NCI-H146 (cell line): ENCODE results near the gene SHISA6.
"Not testable (repeated sequence)": the region's sequence is repeated elsewhere in the genome, so short reads cannot be mapped to it uniquely, and the experiment has no call there.

Experiments
- DNase-seq: peaks from one replicate; lab custom pipeline; 2025; lab: John Stamatoyannopoulos, UW

SHISA6 gene

GRCh38 chr17:11303773-11304394 is 62.9 kb downstream of the SHISA6 start:
- DNase-seq, result no peak

- DNase-seq, result no peak
These were observed 63.6 kb downstream of the SHISA6 start for GRCh38 chr17:11304568-11304967.

- DNase-seq, result no peak
These were observed 64.5 kb downstream of the SHISA6 start for GRCh38 chr17:11305524-11305923.

- DNase-seq, result no peak
These were observed 67.5 kb downstream of the SHISA6 start for GRCh38 chr17:11308531-11308930.

- no peak for DNase-seq
These were observed 68.0 kb downstream of the SHISA6 start for GRCh38 chr17:11309033-11309432.

- no peak for DNase-seq
These were observed 68.8 kb downstream of the SHISA6 start for GRCh38 chr17:11309850-11310249.

GRCh38 chr17:11316451-11316850 is 75.4 kb downstream of the SHISA6 start:
- not testable (repeated sequence) for DNase-seq

GRCh38 chr17:11318207-11318606 is 77.2 kb downstream of the SHISA6 start:
- no peak for DNase-seq

GRCh38 chr17:11319894-11320293 is 78.9 kb downstream of the SHISA6 start:
- no peak for DNase-seq

GRCh38 chr17:11324021-11324420 is 83.0 kb downstream of the SHISA6 start:
- no peak for DNase-seq

- no peak for DNase-seq
These were observed 83.9 kb downstream of the SHISA6 start for GRCh38 chr17:11324846-11325420.

- no peak for DNase-seq
These were observed 85.5 kb downstream of the SHISA6 start for GRCh38 chr17:11326492-11326891.

- DNase-seq, result no peak
These were observed 87.8 kb downstream of the SHISA6 start for GRCh38 chr17:11328770-11329169.

GRCh38 chr17:11330006-11330405 is 89.0 kb downstream of the SHISA6 start:
- no peak for DNase-seq

GRCh38 chr17:11330826-11331225 is 89.8 kb downstream of the SHISA6 start:
- no peak for DNase-seq

GRCh38 chr17:11331547-11332513 is 90.8 kb downstream of the SHISA6 start:
- no peak for DNase-seq

GRCh38 chr17:11332706-11333105 is 91.7 kb downstream of the SHISA6 start:
- no peak for DNase-seq

GRCh38 chr17:11334493-11334892 is 93.5 kb downstream of the SHISA6 start:
- no peak for DNase-seq

- no peak for DNase-seq
These were observed 95.3 kb downstream of the SHISA6 start for GRCh38 chr17:11336290-11336689.

GRCh38 chr17:11340803-11341202 is 99.8 kb downstream of the SHISA6 start:
- no peak for DNase-seq

- DNase-seq, result no peak
These were observed 101.1 kb downstream of the SHISA6 start for GRCh38 chr17:11342138-11342537.

GRCh38 chr17:11349106-11349505 is 108.1 kb downstream of the SHISA6 start:
- DNase-seq, result no peak

- DNase-seq, result no peak
These were observed 110.5 kb downstream of the SHISA6 start for GRCh38 chr17:11351479-11351878.
